Thyroid gland (tissue), 4 donors: Measurements from ENCODE around the gene DLGAP1. TPM values are rescaled to one million over a fixed set of nuclear protein-coding genes. Genes with fewer than 3 reads are reported as not detected.

Experiments
- DNase-seq, 2 donors: peaks; one replicate each; pipeline ENCODE4 v3.0.0-alpha.2; 2019
- H3K27ac ChIP-seq, 3 donors: fragments of 200-600 bp; sonication (generic); 1 replicate in 2 of 3; 2 replicates in 1 of 3; pipeline ENCODE4 v1.5.1; 2016 to 2019; ENCODE audit warnings: mild to moderate bottlenecking in 1 of 3, moderate library complexity in 1 of 3
- H3K27me3 ChIP-seq: fragments of 200-600 bp; sonication (generic); one replicate; pipeline ENCODE4 v1.5.1; 2019
- H3K36me3 ChIP-seq, 2 donors: fragments of 200-600 bp; sonication (generic); one replicate each; pipeline ENCODE4 v1.5.1; 2016 to 2019
- H3K4me1 ChIP-seq, 2 donors: fragments of 200-600 bp; sonication (generic); one replicate each; pipeline ENCODE4 v1.5.1; 2017 to 2019
- H3K4me3 ChIP-seq, 3 donors: fragments of 200-600 bp; sonication (generic); replicated peaks in 1 of 3; 1 replicate in 2 of 3; 2 replicates in 1 of 3; pipeline ENCODE4 v1.5.1; 2016; ENCODE audit warnings: mild to moderate bottlenecking in 1 of 3
- H3K9me3 ChIP-seq: fragments of 200-600 bp; sonication (generic); one replicate; pipeline ENCODE4 v1.5.1; 2017
- POLR2A ChIP-seq, 2 donors: fragments of 450-650 bp; IDR thresholded peaks; one replicate each; pipeline ENCODE4 v1.6.1; 2017; ENCODE audit warnings: antibody characterized with exemption in 2 of 2, mild to moderate bottlenecking in 2 of 2, moderate library complexity in 1 of 2
- WGBS, 2 donors: methylation state at CpG; one replicate each; pipeline ENCODE4 v1.1.5; 2017; 5-methylcytosine and 5-hydroxymethylcytosine counted together
- intact Hi-C: fragments of 100-400 bp; cut with DNase I; formaldehyde crosslinking; loops from one replicate; pipeline ENCODE4 v1.15.1; 2023
- total RNA-seq, 4 donors: library from RNA; depleted of rRNA; stranded (reverse); fragments of >200 nt; gene quantifications; one replicate each; pipeline ENCODE4 v1.2.3, GENCODE V29; 2016
- TF ChIP-seq, protein P1 (sequence below), 6 experiments: fragments of 200-600 bp in 3 of 6; fragments of 450-650 bp in 3 of 6; sonication (generic) in 3 of 6; IDR thresholded peaks; one replicate each; pipeline ENCODE4 v1.5.1; 2016 to 2019; ENCODE audit warnings: antibody characterized with exemption in 6 of 6, mild to moderate bottlenecking in 2 of 6, inconsistent platforms in 1 of 6, moderate library complexity in 1 of 6

The DLGAP1 gene
- total RNA-seq, 4 donors from 2014 or later = 0.25 to 2.7 (median 0.77) TPM

DNA sequence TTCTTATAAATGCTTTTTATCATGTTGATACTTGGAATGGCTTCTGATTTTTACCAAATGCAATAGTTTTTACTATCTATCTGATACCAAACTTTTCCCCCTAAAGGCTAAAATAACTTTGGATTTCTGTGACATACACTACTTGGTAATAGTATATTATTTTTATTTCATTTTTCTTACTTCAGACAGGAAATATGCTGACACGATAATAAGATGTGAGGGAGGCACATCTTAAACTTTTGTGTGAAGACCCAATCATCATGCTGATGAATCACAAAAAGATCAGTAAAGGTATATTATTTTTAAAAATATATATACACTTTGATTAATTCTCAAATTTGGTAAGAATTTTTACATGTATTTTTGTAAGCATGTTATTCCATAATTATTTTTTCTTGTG, 882.3 kb downstream of the DLGAP1 start:
- no peak for DNase-seq
- no peak for TF ChIP-seq POLR2A (IDR thresholded peaks at IDR 0.05)
- TF ChIP-seq, protein P1, sequence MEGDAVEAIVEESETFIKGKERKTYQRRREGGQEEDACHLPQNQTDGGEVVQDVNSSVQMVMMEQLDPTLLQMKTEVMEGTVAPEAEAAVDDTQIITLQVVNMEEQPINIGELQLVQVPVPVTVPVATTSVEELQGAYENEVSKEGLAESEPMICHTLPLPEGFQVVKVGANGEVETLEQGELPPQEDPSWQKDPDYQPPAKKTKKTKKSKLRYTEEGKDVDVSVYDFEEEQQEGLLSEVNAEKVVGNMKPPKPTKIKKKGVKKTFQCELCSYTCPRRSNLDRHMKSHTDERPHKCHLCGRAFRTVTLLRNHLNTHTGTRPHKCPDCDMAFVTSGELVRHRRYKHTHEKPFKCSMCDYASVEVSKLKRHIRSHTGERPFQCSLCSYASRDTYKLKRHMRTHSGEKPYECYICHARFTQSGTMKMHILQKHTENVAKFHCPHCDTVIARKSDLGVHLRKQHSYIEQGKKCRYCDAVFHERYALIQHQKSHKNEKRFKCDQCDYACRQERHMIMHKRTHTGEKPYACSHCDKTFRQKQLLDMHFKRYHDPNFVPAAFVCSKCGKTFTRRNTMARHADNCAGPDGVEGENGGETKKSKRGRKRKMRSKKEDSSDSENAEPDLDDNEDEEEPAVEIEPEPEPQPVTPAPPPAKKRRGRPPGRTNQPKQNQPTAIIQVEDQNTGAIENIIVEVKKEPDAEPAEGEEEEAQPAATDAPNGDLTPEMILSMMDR (IDR thresholded peaks at IDR 0.05) = no peak
- no peak overlapping the region for H3K27ac ChIP-seq
- intact Hi-C loops = loop anchor here (10.0 kb wide), 1 partner anchor 98 kb away; no protein-coding TSS in a partner anchor
- no peak overlapping the region for H3K4me3 ChIP-seq
- WGBS, 2 donors = 86 to 88% methylated on average over 1 of the region's 1 CpG
- no peaks in the 10 kb centered on the region for H3K4me1 ChIP-seq
- H3K36me3 ChIP-seq = no peaks in the 10 kb centered on the region
- H3K9me3 ChIP-seq = no peaks in the 10 kb centered on the region
- no peaks in the 10 kb centered on the region for H3K27me3 ChIP-seq

DNA sequence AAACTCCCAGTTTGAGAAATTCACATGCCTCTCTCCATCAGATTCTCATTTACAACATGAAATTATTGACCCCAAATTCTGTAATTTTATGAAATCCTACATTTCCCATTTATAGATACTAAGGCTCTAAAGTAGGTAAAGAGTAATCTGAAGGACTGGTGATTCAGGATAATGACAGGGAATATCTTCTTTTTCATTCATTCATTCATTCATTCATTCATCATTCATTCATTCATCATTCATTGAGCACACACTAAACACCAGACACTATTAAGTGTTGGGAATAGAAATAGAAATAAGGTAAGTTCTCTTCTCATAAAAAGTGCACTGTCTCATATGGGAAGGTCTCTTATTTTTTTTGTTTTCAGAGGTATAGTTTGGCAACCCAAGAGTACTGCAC, 888.3 kb downstream of the DLGAP1 start:
- no peak for DNase-seq
- Histone ChIP-seq H3K27me3 (no peaks in the 10 kb centered on the region), H3K27ac (no peak overlapping the region), H3K4me3 (no peak overlapping the region), H3K4me1 (peaks cover 0 to 2% of the 10 kb centered on the region in 2 donors), H3K36me3 (no peaks in the 10 kb centered on the region), H3K9me3 (no peaks in the 10 kb centered on the region)
- intact Hi-C loops = no loop called here
- no peak for TF ChIP-seq POLR2A (IDR thresholded peaks at IDR 0.05)
- TF ChIP-seq, protein P1 (IDR thresholded peaks at IDR 0.05) = no peak

DNA sequence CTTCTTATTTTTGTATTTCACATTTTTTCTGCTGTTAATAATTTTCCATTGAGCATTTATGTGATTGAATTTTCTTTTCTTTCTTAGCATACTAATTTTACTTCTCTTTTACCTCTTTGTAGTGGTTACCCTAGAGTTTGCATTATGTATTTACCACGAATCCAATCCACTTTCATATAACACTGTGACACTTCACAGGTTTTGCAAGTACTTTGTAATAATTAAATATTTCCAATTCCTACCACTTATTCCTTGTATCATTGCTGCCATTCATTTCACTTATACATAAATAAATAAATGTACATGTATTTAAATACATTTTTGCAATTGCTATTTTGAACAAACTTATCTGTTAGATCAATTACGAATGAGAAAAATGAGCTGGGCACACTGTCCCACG, 894.4 kb downstream of the DLGAP1 start:
- Histone ChIP-seq H3K27ac (no peak overlapping the region), H3K36me3 (no peaks in the 10 kb centered on the region), H3K4me1 (peaks cover 0 to 2% of the 10 kb centered on the region in 2 donors), H3K27me3 (no peaks in the 10 kb centered on the region), H3K9me3 (no peaks in the 10 kb centered on the region), H3K4me3 (no peak overlapping the region)
- intact Hi-C loops = no loop called here
- TF ChIP-seq POLR2A (IDR thresholded peaks at IDR 0.05) = no peak
- TF ChIP-seq, protein P1 (IDR thresholded peaks at IDR 0.05) = no peak
- no peak for DNase-seq
- WGBS, 2 donors = 65 to 75% methylated on average over 3 of the region's 3 CpGs

DNA sequence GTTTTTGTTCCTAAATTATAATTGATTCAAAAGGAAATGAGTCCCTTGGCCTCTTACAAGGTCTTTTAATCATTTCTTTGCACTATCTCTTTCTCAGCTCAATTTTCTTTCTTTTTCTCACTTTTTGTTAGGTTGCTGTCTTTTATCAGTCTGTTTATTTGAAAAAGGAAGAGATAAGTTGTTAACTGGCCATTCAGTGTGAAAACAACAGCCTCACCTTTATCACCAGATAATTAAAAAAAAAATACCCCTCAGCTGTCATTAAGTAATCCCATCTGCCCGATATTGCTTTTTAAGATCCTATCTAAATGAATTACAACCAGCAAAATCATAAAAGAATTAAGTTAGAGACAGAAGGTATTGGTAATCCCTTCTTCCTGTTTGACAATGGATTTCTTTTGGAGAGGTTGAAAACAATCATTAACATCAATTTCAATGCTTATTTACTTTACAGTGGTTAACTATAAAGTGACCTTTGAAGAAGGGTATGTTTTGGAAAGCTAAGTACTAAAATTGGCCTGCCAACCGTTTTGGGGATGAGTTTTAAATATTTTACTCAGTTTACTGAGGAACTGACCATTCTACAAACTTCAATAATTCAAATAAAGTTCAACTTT, 900.2 kb downstream of the DLGAP1 start:
- H3K9me3 ChIP-seq = no peaks in the 10 kb centered on the region
- intact Hi-C loops = no loop called here
- H3K27ac ChIP-seq = no peak overlapping the region
- H3K4me1 ChIP-seq = no peaks in the 10 kb centered on the region
- TF ChIP-seq, protein P1 (IDR thresholded peaks at IDR 0.05) = no peak
- TF ChIP-seq POLR2A (IDR thresholded peaks at IDR 0.05) = no peak
- H3K4me3 ChIP-seq = no peak overlapping the region
- no peak for DNase-seq
- H3K36me3 ChIP-seq = no peaks in the 10 kb centered on the region
- H3K27me3 ChIP-seq = no peaks in the 10 kb centered on the region
- 76 to 77% methylated on average over 2 of the region's 2 CpGs for WGBS, 2 donors

DNA sequence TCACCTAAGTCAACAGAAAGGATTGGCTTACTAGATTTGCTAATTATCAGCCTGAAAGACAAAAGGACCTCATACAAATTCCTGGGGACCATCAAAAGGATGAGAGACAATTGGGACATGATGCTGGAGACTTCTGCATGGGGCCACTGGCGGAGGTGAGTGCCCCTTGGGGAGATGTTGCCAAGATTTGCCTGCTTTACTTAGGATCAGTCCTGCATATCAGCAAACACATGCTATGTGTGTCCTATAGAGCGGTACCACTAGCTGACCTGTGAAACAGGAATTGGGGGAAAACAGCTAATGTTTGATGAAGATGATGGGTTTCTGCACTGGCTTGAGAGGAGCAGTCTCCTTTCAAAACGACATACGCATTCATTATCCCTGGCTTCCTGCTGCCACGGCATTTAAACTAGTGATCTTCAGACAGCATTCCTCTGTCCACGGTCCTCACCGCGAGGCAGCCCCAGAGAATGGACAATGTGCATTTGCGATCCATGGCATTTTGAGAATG, 901.0 kb downstream of the DLGAP1 start:
- no peak for TF ChIP-seq POLR2A (IDR thresholded peaks at IDR 0.05)
- TF ChIP-seq, protein P1 (IDR thresholded peaks at IDR 0.05) = no peak
- DNase-seq = no peak
- H3K9me3 ChIP-seq = no peaks in the 10 kb centered on the region
- H3K36me3 ChIP-seq = no peaks in the 10 kb centered on the region
- H3K27me3 ChIP-seq = no peaks in the 10 kb centered on the region
- no peaks in the 10 kb centered on the region for H3K4me1 ChIP-seq
- H3K27ac ChIP-seq = no peak overlapping the region
- 61 to 62% methylated on average over 9 of the region's 9 CpGs for WGBS, 2 donors
- H3K4me3 ChIP-seq = no peak overlapping the region
- intact Hi-C loops = no loop called here
